GM23338 (cell line): Measurements from ENCODE around the gene FABP1.

Source experiments
- CREB1 ChIP-seq: fragments of 250-450 bp; sonication (Bioruptor Pico); IDR thresholded peaks from 2 replicates; pipeline ENCODE4 v1.5.0; 2020; ENCODE audit warnings: low read depth, mild to moderate bottlenecking, moderate library complexity
- EZH2 ChIP-seq: fragments of 200-600 bp; sonication (generic); IDR thresholded peaks from one replicate; pipeline ENCODE4 v1.8.0; 2017; ENCODE audit warnings: antibody characterized with exemption, mild to moderate bottlenecking, low read depth; ENCODE audit not compliant: unreplicated experiment
- POLR2AphosphoS5 ChIP-seq: IDR thresholded peaks from 2 replicates; pipeline ENCODE4 v1.6.1; 2016; ENCODE audit warnings: antibody characterized with exemption, low read depth
- TF ChIP-seq, protein P1 (sequence below), 2 experiments: fragments of 200-600 bp in 1 of 2; sonication (generic) in 1 of 2; conservative IDR thresholded peaks; 2 replicates each; pipeline versions ENCODE4 v1.5.1 to v1.6.1; 2016 to 2017; ENCODE audit warnings: antibody characterized with exemption in 2 of 2, low read depth in 2 of 2, mild to moderate bottlenecking in 2 of 2, moderate library complexity in 1 of 2
- TF ChIP-seq, protein P2 (sequence below): IDR thresholded peaks from one replicate; pipeline ENCODE4 v1.6.1; 2018; ENCODE audit warnings: antibody characterized with exemption; ENCODE audit not compliant: unreplicated experiment

- TF ChIP-seq, protein P1, sequence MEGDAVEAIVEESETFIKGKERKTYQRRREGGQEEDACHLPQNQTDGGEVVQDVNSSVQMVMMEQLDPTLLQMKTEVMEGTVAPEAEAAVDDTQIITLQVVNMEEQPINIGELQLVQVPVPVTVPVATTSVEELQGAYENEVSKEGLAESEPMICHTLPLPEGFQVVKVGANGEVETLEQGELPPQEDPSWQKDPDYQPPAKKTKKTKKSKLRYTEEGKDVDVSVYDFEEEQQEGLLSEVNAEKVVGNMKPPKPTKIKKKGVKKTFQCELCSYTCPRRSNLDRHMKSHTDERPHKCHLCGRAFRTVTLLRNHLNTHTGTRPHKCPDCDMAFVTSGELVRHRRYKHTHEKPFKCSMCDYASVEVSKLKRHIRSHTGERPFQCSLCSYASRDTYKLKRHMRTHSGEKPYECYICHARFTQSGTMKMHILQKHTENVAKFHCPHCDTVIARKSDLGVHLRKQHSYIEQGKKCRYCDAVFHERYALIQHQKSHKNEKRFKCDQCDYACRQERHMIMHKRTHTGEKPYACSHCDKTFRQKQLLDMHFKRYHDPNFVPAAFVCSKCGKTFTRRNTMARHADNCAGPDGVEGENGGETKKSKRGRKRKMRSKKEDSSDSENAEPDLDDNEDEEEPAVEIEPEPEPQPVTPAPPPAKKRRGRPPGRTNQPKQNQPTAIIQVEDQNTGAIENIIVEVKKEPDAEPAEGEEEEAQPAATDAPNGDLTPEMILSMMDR (conservative IDR thresholded peaks at IDR 0.05; ENCODE audit: low read depth in 2 of 2), result no peak
- TF ChIP-seq, protein P2, sequence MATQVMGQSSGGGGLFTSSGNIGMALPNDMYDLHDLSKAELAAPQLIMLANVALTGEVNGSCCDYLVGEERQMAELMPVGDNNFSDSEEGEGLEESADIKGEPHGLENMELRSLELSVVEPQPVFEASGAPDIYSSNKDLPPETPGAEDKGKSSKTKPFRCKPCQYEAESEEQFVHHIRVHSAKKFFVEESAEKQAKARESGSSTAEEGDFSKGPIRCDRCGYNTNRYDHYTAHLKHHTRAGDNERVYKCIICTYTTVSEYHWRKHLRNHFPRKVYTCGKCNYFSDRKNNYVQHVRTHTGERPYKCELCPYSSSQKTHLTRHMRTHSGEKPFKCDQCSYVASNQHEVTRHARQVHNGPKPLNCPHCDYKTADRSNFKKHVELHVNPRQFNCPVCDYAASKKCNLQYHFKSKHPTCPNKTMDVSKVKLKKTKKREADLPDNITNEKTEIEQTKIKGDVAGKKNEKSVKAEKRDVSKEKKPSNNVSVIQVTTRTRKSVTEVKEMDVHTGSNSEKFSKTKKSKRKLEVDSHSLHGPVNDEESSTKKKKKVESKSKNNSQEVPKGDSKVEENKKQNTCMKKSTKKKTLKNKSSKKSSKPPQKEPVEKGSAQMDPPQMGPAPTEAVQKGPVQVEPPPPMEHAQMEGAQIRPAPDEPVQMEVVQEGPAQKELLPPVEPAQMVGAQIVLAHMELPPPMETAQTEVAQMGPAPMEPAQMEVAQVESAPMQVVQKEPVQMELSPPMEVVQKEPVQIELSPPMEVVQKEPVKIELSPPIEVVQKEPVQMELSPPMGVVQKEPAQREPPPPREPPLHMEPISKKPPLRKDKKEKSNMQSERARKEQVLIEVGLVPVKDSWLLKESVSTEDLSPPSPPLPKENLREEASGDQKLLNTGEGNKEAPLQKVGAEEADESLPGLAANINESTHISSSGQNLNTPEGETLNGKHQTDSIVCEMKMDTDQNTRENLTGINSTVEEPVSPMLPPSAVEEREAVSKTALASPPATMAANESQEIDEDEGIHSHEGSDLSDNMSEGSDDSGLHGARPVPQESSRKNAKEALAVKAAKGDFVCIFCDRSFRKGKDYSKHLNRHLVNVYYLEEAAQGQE, result no peak
- TF ChIP-seq POLR2AphosphoS5 (no peak), EZH2 (no peak), CREB1 (CRISPR knock-in tag) (no peak)
These were observed 29.8 kb downstream of the FABP1 start for GRCh38 chr2:88097891-88098557.
